HG03103 (cell line): ENCODE data around the gene VEZF1.
"Not testable (repeated sequence)": the region's sequence is repeated elsewhere in the genome, so short reads cannot be mapped to it uniquely, and the experiment has no call there.

Experiments used
- ATAC-seq: cut with Tn5 transposase; IDR thresholded peaks from one replicate; pipeline ENCODE4 v1.9.1; 2021; ENCODE audit warnings: low read depth; ENCODE audit not compliant: unreplicated experiment

The VEZF1 gene

DNA sequence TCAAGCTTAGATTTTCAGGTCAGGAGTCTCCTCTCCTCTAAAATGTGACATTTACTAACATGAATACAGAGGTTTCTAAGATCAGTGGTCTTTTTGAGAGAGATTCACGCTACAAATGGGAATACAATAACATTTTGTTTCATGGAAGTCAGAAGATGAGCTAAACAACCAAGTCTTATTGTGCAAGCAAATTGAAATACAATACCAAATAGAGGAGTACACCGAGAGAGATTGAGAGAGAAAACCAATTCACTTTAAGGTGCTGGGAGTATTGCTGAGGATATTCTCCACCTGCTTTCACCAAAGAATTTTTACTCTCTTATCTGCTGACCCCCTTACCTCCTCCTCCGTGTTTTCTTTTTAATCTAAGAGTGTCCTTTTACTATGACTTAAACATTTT, 11.5 kb downstream of the VEZF1 start:
- ATAC-seq: no peak

DNA sequence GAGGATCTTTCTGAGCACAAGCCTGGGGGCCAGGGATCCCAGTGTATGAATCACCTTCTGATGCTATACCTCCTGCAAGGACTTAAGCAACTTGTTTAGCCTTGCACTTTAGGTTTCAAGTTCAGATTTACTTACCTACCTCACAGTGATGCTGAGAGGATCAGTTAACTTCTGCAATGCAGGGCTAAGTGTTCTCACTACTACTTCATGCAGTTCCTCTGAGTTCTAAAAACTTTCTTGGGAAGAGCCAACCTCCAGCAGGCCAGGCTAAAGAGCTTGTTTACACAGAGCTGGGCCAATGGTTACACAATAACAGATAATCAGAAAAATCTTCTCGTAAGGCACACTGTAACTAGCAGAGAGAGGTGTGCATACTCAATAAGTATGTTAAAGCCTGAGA, 13.0 kb downstream of the VEZF1 start:
- ATAC-seq: no peak

DNA sequence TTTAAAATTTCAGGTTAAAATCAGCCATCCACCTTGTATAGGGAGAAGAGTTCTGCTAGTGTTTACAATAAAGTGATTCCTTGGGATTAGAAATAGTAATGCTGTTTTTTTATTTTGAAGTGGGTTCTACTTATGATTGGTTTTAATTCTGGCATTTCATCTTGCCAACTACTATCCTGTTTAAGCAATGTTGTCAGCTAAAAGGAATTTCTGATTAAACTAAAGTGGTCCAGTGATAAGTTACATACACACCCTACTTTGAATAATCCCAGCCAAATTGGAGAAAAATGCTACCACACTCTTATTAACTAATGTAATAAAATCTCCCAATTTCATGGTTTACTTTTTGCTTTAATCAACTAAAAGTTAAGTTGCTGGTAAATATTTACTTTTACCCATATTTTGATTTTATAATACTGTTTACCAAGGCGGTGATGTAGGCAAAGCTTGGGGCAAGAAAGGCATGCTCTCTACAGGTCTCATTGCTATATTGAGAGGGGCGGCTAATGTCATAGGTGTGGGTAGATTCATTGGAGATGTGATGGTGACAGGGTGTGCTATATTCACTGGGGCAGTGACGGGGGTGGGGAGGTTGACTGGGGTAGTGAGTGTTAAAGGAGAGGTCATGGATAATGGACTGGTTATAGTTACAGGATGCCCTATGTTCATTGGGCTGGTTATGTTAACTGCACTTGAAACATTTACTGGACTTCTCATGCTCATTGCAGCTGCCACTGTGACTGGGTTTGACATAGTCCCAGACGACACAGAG, 13.8 kb downstream of the VEZF1 start:
- ATAC-seq: not testable (repeated sequence)

DNA sequence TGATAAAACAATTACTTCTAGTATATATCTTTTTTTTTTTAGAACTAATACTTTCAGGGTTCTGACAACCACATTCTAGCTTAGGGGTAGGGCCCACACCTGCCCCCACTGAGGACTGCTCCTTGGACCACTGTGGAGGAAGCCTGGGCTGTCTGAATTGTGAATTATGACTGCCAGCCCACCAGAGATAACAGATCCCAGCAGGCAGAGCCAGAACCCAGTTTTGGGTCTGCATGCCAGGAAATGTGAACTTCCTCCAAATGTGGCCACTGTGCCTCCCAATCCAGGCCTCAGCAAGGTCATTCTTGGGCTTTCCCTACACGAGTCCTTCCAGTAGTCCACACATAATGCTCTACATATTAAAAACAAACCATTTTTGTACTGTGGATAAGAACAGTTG, 15.9 kb downstream of the VEZF1 start:
- ATAC-seq: no peak

DNA sequence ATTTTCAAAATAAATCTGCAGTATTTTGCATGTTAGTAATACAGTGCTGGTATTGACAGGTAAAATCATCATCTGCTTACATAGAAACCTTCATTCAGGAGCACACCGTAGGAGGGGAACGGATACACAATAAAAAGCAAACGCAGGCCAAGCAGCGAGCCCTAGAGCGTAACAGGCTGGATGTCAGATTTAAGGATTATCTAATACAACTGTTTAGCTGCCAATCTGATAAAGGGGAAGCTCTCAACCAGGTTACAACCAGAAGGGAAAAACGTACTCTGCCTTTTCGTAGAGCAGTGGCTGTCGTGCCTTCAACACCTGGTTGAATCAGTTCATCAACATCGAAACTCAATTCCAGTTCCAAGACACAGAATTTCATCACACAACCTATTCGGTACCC, 16.5 kb downstream of the VEZF1 start:
- ATAC-seq: no peak

DNA sequence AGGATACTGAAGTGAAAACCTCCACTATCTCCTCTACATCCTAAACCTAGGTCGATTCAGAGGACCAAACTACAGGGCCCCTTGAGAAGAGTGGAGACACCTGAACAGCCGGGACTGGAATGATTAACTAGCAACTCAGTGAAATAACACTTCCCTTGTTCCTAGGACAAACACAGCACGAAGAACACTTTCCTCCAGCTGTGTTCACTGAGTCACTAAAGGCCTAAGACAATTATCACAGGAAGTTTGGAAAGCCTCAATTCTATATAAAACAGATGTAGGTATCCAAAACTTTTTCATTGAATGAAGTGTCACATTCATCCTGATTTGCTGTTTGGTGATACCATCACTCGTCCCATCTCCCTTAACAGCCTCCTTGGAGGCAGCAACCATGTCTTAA, 17.3 kb downstream of the VEZF1 start:
- ATAC-seq: no peak

DNA sequence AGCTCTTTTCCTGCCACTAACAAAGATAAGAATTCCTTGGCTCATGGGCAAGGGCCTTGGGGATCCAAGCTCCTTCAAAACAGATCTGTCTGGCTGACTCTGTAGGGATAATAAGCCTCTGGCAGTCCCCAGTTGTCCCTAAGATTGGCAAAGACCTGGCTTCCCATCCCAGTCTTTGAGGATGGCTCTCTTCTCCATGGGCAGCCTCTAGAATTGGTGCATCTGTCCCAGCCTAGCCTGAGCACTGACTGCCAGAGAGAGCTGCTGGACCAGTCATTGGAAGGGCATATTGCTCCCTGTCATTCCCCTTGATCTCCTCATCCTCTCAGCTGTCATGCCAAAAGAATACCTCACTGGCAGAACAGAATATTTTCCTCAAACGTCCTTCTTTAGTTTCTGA, 19.6 kb downstream of the VEZF1 start:
- ATAC-seq: no peak

DNA sequence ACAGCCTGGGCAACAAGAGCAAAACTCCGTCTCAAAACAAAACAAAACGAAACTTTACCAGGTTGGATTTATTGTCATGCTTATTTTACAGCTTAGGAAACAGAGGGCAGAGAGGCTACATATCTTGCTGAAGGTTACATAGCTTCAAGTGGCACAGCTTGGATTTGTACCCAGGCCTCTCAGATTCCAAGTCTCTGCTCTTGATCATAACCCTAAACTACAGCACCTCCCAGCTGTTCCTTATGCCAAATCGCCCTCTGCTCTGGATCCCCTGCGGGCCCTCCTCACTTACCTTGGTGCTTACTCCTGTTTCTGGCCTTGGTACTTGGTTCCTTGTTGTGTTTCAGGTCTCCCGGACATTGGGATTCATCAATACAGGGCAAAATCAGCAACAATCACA, 21.2 kb downstream of the VEZF1 start:
- no peak for ATAC-seq

DNA sequence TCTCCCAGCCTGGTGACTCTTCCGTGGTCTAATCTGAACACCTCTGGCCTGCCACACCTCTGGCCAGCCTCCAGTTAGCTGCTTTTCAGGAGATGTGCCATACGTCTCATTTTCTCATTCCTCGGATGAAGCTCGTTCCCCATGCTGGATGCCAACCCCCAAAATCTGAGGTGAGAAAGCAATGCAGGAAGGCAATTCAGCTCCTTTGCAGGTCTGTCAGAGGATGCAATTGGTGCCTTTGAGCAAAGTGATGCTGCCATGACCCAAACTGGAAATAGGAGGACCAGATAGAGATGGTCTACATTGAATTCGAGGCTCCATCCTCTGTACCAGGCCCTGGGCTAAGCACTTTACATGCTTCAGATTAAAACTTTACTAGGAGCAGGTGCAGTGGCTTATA, 21.8 kb downstream of the VEZF1 start:
- no peak for ATAC-seq

DNA sequence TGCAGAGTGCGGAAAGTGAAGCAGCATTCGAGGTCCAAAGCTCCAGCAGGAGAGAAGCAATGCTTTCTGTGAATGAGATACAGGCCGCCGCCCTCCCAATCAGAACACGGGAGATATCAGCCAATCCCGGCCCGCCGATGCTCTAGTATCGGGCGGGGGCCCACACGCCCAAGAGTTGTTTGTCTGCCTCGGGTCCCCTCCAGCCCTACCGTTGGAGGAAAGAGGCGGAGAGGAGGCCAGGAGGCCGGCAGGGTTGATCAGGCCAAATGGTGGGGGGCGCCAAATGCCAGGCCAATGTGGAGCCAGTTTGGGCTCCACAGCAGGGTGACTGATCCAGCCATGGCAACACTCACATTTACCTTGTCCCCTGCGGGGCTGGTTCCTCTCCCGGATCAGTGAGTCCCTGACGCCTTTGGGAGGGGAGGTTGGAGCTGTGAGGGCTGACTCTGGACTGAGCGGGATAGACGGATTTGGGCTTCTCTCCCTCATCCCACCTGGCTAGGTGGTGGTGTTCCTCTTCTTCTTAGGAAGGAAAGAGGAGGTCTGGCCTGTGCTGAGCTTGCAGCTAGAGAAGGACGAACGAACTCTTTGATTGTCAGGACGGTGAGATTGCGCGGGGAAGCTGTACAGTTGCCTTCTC, 22.4 kb downstream of the VEZF1 start:
- ATAC-seq: no peak

DNA sequence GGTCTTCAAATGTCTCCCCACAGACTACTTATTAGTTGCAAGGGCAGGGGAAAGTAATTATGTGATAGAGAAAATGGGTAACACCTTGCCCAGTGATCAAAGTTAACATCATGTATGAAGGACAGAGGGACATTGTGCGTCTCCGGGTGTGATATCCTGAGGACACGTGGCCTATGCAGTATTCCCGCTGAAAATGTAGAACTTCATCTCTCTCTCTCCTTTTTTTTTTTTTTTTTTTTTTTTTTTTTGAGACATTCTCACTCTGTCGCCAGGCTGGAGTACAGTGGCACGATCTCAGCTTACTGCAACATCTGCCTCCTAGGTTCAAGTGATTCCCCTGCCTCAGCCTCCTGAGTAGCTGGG, 24.9 kb downstream of the VEZF1 start:
- ATAC-seq: no peak

DNA sequence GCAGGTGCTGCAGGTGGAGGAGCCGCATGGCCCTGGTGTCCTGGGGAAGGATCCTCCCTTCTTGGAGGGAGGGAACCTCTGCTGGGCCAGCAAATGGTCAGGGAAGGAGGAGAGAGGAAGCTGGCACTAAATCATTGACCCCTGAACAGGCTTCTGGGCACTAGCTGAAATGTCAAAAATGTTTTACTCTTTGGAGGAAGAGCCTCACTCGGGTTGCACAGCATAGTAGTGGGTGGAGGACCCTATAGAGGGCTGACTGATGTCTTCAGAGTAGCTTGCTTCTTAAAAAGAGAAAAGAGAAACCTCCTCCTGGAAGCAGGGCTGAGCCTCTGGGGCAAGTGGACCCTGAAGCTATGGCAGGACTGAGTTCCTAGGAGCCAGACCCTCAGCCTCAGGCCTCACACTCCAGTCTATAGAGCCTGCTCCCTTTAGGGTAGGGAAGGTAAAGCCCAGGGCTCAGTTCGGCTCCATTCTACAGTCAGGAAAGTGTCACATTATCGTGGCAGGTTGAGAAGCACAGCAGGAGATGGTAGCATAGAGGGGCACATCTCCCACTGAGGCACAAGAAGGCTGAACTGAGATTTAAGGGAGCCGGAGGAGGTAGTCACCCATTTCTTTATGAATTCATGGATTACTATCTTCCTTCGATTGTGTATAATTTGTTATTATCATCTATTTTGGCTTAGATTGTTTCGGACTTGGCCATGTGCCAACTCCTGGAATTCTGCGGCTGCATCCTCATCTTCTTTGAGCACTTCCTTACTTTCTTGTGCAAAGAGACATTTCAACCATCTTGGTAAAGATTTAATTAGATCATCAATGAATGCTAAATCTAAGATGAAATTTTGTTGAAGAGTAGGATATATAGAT, 25.5 kb downstream of the VEZF1 start:
- ATAC-seq: no peak

DNA sequence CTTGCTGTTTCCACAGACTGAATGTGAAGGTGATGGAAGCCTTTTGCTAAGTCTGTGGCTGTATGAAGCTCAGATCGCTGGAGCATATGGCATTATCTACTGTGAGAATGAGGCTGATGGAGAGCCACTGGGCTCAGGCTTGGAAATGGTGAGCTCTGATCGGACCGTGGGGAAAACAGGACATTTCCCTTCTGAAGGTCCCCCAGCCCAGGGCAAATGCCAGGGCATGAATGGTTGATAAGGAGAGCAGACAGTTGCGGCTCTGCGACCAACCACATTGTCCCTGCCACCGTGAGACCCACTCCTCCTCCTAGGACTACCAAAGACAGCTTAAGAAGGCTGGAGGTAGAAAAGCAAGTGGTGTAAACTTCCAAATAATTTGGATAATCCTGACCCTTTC, 28.1 kb downstream of the VEZF1 start:
- ATAC-seq: no peak

DNA sequence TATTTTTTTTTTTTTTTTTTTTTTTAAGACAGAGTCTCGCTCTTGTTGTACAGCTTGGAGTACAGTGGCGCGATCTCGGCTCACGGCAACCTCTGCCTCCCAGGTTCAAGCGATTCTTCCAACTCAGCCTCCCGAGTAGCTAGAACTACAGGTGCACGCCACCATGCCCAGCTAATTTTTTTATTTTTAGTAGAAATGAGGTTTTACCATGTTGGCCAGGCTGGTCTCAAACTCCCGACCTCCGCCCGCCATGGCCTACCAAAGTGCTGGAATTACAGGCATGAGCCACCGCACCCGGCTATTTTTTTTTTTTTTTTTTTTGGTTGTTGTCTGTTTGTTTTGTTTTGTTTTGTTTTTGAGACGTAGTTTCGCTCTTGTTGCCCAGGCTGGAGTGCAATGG, 29.7 kb downstream of the VEZF1 start:
- not testable (repeated sequence) for ATAC-seq

DNA sequence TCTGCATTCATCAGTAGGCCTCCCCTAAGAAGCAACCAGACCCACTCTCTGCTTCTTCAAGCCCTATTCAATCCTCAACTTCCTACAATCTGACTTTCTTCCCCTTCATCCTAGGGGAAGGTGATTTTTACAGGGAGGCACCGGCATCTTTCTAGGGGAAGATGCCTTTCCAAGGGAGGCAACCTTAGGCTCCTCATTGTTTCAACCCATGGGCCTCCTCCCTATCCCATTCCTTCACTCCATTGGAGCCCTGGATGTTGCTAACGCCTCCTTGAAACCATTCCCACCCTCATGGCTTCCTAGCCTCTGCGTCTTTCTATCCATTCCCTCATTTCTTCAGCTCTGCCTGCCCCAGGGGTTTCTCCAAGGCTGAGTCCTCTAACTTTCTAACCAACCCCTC, 30.2 kb downstream of the VEZF1 start:
- ATAC-seq: no peak

DNA sequence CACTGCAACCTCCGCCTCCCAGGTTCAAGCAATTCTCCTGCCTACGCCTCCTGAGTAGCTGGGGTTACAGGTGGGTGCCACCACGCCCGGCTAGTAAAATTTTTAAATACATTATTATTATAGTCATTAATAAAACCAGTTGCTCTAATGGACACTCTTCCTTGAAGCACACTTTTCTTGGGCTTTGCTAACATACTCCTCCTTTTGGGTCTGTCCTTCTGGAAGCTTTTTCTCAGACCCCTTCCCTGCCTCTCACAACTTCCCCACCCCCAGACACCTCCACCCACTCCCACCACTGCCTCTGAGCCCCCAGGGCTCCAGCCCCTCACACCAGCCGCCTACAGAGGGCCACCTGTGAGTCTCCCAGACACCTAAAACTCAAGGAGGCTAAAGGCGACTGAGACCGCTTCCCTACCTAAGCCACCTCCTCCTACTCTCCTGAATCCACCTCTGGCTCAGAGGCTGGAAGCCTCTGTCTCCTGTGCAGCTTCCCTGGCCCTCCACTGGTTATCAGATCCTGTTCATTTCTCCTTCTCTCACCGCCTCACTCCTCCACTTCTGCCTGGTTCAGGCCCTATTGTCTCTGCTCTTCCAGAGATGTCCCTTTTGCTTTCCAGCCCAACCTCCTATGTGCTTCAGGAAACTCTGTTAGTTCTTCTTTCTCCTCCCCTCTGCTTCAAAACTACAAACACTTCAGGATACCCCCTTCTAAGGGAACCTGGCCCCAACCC, 30.8 kb downstream of the VEZF1 start:
- no peak for ATAC-seq

DNA sequence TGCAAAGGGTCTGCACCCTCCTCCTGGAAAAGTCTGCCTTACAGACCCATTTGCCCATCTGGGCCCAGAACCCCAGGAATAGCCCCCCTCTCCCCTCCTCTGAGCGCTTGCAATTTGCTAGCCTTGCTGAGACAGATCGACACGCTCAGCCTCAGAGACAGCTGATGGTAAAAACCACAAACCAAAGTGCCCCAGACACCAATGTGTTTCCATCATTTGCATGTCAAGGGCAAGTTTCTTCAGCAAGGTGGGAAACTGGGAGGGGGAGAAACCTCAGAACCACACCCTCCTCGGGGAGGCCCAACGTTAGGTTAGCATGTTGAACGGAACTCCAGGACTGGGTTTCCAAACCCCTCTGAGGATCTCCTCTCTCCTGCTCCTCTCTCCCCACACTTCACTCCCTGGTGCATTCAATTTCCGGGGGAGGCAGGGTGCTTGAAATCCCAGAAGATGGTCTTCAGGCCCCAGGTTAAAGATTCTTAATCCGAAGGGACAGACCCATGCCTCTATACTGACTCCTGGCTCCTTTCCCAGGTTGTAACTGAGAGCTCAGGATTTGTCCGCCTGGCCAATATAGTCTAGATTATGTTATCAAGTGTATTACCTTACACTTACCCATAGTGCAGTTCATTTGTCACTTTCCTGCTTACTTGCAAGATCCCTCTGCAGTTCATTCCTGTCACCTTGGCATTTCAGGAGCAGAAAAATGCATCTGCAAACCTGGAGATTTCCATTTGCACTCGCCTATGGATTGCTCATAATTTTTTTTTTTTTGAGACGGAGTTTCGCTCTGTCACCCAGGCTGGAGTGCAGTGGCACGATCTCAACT, 31.5 kb downstream of the VEZF1 start:
- no peak for ATAC-seq

DNA sequence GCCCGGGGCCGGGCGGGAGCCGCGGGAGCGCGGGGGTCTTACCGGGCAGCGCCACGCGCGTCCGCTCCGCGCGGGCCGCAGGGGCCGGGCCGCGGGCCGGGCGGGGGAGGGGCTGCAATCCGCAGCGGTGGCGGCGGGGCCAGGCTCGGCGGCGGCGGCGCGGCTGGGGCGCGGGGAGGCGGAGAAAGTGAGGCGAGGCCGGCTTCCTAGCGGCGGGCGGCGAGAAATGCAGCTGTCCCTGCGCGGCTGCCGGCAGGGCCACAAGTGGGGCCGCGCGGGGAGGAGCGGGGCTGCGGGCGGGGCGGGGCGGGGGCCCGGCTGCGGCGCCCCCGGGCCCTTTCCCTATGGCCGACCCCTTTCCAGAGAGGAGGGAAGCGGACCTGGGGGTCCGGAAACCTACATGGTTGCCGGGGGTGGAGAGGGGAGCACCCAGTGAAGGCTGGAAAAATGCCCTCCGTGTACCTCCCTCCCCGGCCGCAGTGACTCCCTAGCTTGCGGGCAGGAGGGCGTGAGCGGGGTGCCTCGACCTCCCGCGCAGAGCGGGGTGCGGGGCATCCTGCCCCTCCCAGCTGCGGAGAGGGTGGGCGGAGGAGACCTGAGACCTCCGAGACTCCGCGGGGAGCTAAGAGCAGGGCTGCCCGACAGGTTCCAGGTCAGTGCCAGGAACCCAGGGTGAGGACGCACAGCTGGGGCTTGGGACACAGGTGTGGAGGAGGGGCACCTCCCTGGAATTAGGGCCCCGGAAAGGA, 32.7 kb downstream of the VEZF1 start, which contains the start of gene CUEDC1:
CUEDC1 (minus strand) TSS at position 230 of the 749 bp plus-strand sequence. CDS start 69,848 bp downstream, outside the sequence.
- ATAC-seq: no peak
